ENCODE data around the gene SARS1.
"Not testable (repeated sequence)": the region's sequence is repeated elsewhere in the genome, so short reads cannot be mapped to it uniquely, and the experiment has no call there.

The SARS1 gene

DNA sequence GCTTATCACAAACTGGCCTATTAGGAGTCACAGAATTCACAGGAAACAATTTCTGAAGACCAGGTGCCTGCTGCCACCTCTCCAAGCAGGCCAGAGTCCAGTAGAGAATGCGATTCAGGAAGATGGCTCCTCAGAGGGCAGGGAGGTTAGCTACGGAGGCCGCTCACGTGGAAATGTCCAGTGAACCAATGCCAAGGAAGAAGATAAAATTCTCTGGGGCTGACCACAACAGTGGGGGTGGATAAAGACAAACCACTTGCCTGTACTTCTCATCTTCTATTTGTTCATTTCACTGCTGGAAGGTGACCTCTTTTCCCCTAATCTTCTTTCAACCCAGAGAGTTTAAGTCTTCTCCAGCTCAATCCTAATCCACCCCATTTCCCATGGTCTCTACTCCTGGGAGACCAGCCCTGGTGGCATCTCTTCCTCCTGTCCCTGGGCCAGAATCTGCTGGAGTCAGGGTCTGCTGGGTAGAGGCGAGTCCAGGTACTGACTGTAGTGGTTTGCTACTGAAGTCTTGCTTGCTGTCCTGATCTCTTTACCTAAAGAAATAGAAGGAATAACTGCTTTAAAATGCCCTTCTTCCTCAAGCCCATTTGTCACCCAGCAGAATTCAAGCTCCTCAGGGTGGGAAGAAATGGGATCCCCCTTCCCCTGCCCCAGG is 66.0 kb downstream of the SARS1 start:
- FAIRE-seq: no peak

DNA sequence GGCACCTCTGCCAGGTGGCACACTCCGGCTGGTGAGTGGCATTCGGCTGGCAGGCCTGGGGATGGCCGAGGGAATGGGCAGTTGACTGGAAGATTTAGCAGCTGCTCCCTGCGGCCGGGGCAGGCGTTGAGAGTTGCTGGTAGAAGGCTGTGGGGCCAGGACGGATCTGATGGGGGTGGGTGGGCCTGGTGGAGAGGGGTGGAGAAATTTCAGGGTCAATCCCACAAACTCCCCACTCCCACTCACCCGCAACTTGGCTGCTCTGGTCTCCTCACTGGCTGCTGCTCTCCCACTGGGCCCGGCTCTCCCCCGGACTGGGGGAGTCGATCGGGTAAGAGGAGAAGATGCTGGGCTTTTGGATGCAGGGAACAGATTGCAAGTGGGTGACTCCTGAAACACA is 67.1 kb downstream of the SARS1 start:
- FAIRE-seq: no peak

DNA sequence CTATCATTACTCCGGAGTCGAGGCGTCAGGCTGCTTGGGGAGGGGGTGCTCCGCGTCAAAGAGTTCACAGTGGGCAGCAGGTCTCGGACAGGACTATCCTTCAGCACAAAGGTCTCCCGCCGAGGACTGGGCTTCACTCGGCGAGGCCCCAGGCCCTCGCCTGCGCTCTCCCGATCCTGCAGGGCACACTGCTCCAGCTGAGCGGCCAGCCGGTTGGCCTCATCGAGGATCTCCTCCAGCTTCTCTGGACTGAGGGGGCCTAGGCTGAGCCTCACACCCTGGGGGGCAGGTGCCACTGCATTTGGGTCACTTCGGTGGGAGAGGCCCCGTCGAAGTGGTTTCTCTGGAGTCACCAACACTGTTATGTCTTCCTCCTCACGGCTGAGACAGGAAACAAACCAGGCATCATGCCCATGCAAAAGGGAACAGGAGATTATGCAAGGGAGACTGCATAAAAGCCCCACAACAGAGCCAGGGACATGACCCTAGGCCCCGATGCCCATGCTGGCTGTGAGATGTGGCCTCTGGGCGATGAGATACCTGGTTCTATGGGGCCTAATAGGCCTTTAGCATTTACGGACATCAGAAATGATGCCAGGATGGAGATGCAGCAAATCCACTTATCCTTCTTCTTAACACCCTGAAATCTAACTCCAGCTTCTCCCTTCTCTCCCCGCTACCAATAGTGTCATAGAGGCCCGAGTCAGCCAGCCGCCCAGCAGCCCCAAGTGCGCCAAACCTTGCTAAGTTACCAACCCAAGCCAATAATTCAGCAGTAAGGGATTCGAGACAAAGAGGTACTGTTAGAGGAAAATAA is 68.2 kb downstream of the SARS1 start:
- no peak for FAIRE-seq

DNA sequence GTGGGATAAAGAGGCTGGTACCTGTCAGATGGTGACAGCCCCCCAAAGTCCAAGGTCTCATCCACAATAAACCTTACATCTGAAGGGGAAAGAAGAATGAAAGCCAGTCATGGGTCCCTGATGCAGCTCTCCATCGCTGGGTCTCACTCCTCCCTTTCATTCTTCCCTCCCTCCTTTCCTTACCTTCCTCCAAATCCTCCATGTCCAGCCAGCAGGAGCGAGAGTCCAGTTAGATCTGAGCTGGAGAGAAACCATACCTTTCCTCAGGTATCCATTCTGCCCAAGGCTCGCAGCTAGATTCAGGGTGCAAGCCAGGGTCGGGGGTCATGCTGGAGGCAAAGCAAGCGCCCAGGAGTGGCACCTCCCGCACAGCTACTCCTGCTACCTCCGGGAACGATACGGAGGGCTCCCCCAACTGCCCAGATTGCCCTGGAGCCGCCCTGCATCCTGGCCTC is 68.8 kb downstream of the SARS1 start:
- FAIRE-seq: no peak

DNA sequence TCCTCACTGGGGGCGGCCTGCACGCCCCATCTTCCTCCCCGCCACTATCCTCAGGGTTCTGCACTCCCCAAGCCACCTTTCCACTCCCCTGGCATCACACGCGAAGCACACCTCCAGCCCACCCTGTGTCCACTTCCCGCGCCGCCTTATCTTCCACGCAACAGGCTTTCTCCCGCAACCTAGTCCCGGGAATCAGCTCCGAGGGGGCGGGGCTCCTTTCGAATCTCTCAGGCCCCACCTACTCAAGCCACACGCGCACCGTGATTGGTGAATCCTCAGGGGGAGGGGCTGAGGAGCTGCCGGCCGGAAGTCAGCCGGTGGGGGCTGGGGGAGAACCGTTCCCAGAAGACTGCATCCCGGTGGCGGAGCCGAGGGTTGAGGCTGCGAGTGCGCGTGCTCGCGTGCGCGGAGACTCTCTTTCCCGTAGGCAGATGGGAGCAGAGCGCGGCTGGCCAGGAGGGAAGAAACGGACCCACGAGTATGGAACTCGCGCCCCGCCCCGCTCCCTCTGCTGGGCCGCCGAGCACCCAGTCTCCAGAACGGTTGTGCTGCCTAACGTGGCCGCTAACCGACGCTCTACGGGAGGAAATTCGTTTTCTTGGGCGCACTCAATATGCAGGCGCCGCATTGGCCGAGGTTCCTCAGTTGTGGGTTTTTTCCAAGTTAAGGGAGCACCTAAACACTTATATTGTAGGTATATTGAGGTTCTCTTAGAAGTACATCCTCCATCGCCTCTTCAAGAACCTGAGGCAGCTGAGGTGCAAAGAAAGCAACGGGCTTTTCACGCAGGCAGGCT is 69.4 kb downstream of the SARS1 start, which contains the start of gene PSRC1:
TSS of gene PSRC1 (minus strand) at position 194 of the 796 bp plus-strand sequence.
- peak; percentile 89 for FAIRE-seq

DNA sequence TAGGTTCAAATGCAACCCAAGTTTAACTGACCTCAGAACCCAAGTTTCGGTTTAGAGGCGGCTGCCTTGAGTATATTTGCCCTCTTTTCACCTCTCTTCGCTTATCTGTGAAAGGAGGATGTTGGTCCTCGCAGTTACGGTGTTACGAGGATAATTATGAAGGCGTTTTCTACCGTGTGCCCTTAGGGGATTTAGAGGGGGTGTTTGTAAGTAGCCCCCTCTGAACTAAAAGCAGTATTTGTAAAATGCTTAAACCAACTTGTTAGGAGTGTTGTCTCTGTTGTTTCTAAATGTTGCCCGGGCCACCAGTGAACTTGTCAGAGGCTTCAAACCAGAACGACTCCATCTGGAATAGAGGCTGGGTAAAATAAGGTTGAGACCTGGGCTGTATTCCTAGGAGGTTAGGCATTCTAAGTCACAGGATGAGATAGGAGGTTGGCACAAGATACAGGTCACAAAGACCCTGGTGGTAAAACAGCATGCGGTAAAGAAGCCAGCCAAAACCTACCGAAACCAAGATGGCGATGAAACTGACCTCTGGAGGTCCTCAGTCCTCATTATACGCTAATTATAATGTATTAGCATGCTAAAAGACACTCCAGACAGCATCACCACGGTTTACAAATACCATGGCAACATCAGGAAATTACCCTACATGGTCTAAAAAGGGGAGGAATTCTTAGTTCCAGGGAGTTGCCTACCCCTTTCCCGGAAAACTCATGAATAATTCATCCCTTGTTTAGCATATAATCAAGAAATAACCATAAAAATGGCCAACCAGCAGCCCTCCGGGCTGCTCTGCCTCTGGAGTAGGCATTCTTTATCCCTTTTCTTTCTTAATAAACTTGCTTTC is 70.3 kb downstream of the SARS1 start:
- no peak for FAIRE-seq

DNA sequence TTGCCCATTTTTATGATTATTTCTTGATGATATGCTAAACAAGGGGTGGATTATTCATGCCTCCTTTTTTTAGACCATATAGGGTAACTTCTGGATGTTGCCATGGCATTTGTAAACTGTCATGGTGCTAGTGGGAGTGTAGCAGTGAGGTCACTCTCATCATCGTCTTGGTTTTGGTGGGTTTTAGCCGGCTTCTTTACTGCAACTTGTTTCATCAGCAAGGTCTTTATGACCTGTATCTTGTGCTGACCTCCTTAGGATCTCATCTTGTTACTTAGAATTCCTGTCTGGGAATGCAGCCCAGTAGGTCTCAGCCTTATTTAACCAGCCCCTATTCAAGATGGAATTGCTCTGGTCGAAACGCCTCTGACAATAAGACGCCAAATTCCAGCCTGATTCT is 73.0 kb downstream of the SARS1 start:
- FAIRE-seq: not testable (repeated sequence)
